H9 (cell line): ENCODE results near the gene BARX1. TPM values are rescaled to one million over a fixed set of nuclear protein-coding genes. Genes with fewer than 3 reads are reported as not detected.

Experiments used
- DNase-seq: peaks from one replicate; pipeline ENCODE4 v3.0.0-alpha.2; 2017
- H2AFZ ChIP-seq: one replicate; pipeline ENCODE4 v1.6.1; 2013; ENCODE audit warnings: mild to moderate bottlenecking, low read length, control low read depth, moderate library complexity
- H2AK5ac ChIP-seq: 2 replicates; pipeline ENCODE4 v1.6.1; 2013; ENCODE audit warnings: low read length, control low read depth, mixed read lengths; ENCODE audit not compliant: insufficient read length
- H2BK120ac ChIP-seq: one replicate; pipeline ENCODE4 v1.6.1; 2013; ENCODE audit warnings: low read depth, mild to moderate bottlenecking, low read length, control low read depth, inconsistent platforms; ENCODE audit not compliant: poor library complexity, severe bottlenecking
- H2BK12ac ChIP-seq: 2 replicates; pipeline ENCODE4 v1.6.1; 2013; ENCODE audit warnings: low read length, control low read depth, mixed read lengths, low read depth; ENCODE audit not compliant: insufficient read length
- H2BK15ac ChIP-seq: 2 replicates; pipeline ENCODE4 v1.6.1; 2013; ENCODE audit warnings: low read depth, low read length, control low read depth
- H2BK20ac ChIP-seq: one replicate; pipeline ENCODE4 v1.6.1; 2013; ENCODE audit warnings: low read depth, mild to moderate bottlenecking, low read length, control low read depth, inconsistent platforms; ENCODE audit not compliant: poor library complexity, severe bottlenecking
- H2BK5ac ChIP-seq: 2 replicates; pipeline ENCODE4 v1.6.1; 2013; ENCODE audit warnings: low read length, control low read depth, mixed read lengths; ENCODE audit not compliant: insufficient read length
- H3K14ac ChIP-seq: 2 replicates; pipeline ENCODE4 v1.6.1; 2013; ENCODE audit warnings: low read length, control low read depth; ENCODE audit not compliant: insufficient read depth
- H3K18ac ChIP-seq: 2 replicates; pipeline ENCODE4 v1.6.1; 2013; ENCODE audit warnings: low read depth, mild to moderate bottlenecking, mixed read lengths, low read length, control low read depth; ENCODE audit not compliant: insufficient read length
- H3K23ac ChIP-seq: 2 replicates; pipeline ENCODE4 v1.6.1; 2013; ENCODE audit warnings: low read length, control low read depth, mixed read lengths, low read depth; ENCODE audit not compliant: insufficient read length
- H3K23me2 ChIP-seq: 2 replicates; pipeline ENCODE4 v1.6.1; 2013; ENCODE audit warnings: low read depth, mild to moderate bottlenecking, mixed read lengths, low read length, control low read depth; ENCODE audit not compliant: insufficient read length, poor library complexity, severe bottlenecking
- H3K27ac ChIP-seq: 2 replicates; pipeline ENCODE4 v1.5.1; 2013; ENCODE audit warnings: low read length, control low read depth, mixed read lengths, low read depth; ENCODE audit not compliant: insufficient read length
- H3K27me3 ChIP-seq: 2 replicates; pipeline ENCODE4 v1.6.1; 2013; ENCODE audit warnings: low read length, control low read depth, inconsistent platforms; ENCODE audit not compliant: insufficient read depth
- H3K4ac ChIP-seq: 2 replicates; pipeline ENCODE4 v1.6.1; 2013; ENCODE audit warnings: low read depth, mild to moderate bottlenecking, control low read depth, inconsistent platforms, low read length, moderate library complexity
- H3K4me1 ChIP-seq: 2 replicates; pipeline ENCODE4 v1.6.1; 2013; ENCODE audit warnings: low read length, control low read depth, inconsistent platforms; ENCODE audit not compliant: insufficient read depth
- H3K4me2 ChIP-seq: 2 replicates; pipeline ENCODE4 v1.6.1; 2013; ENCODE audit warnings: low read length, control low read depth, mixed read lengths; ENCODE audit not compliant: insufficient read length, insufficient read depth
- H3K56ac ChIP-seq: 2 replicates; pipeline ENCODE4 v1.6.1; 2013; ENCODE audit warnings: low read depth, mild to moderate bottlenecking, mixed read lengths, low read length, control low read depth; ENCODE audit not compliant: insufficient read length
- H3K79me1 ChIP-seq: 2 replicates; pipeline ENCODE4 v1.6.1; 2013; ENCODE audit warnings: low read depth, mild to moderate bottlenecking, moderate library complexity, low read length, control low read depth, inconsistent platforms; ENCODE audit not compliant: insufficient read depth, poor library complexity, severe bottlenecking
- H3K79me2 ChIP-seq: 2 replicates; pipeline ENCODE4 v1.6.1; 2013; ENCODE audit warnings: low read length, control low read depth, inconsistent platforms; ENCODE audit not compliant: insufficient read depth
- H3K9ac ChIP-seq: 2 replicates; pipeline ENCODE4 v1.6.1; 2013; ENCODE audit warnings: low read length, control low read depth, mixed read lengths; ENCODE audit not compliant: insufficient read length; ENCODE audit errors: extremely low read depth
- H3K9me3 ChIP-seq: one replicate; pipeline ENCODE4 v1.6.1; 2013; ENCODE audit warnings: low read depth, low read length, inconsistent platforms; ENCODE audit not compliant: control insufficient read depth
- H3T11ph ChIP-seq: one replicate; pipeline ENCODE4 v1.6.1; 2013; ENCODE audit warnings: mild to moderate bottlenecking, low read length, control low read depth, inconsistent platforms
- H4K20me1 ChIP-seq: one replicate; pipeline ENCODE4 v1.6.1; 2013; ENCODE audit not compliant: control insufficient read depth, insufficient read length, insufficient read depth
- H4K5ac ChIP-seq: 2 replicates; pipeline ENCODE4 v1.6.1; 2013; ENCODE audit warnings: low read depth, mild to moderate bottlenecking, mixed read lengths, low read length, control low read depth; ENCODE audit not compliant: insufficient read length
- H4K8ac ChIP-seq: replicated peaks from 2 replicates; pipeline ENCODE4 v1.6.1; 2013; ENCODE audit warnings: low read length, control low read depth, mixed read lengths, low read depth; ENCODE audit not compliant: insufficient read length
- H4K91ac ChIP-seq: 2 replicates; pipeline ENCODE4 v1.6.1; 2013; ENCODE audit warnings: low read depth, mild to moderate bottlenecking, moderate library complexity, mixed read lengths, low read length, control low read depth; ENCODE audit not compliant: insufficient read length
- H3K27ac Mint-ChIP-seq, 3 experiments: 2 replicates in 2 of 3; 3 replicates in 1 of 3; pipeline ENCODE4 v1.8.0; 2020 to 2021; ENCODE audit warnings: mixed read lengths in 3 of 3, mild to moderate bottlenecking in 1 of 3, moderate library complexity in 1 of 3
- H3K27me3 Mint-ChIP-seq: 2 replicates; pipeline ENCODE4 v1.8.0; 2021; ENCODE audit warnings: low read depth, mild to moderate bottlenecking, moderate library complexity, mixed read lengths
- H3K36me3 Mint-ChIP-seq, 3 experiments: 2 replicates in 2 of 3; 3 replicates in 1 of 3; pipeline ENCODE4 v1.8.0; 2020 to 2021; ENCODE audit warnings: low read depth in 3 of 3, mixed read lengths in 3 of 3; ENCODE audit not compliant: insufficient read depth in 1 of 3
- H3K4me1 Mint-ChIP-seq, 2 experiments: 2 replicates each; pipeline ENCODE4 v1.8.0; 2020; ENCODE audit warnings: mixed read lengths in 2 of 2
- H3K4me3 Mint-ChIP-seq, 2 experiments: 2 replicates in 1 of 2; 3 replicates in 1 of 2; pipeline ENCODE4 v1.8.0; 2020 to 2021; ENCODE audit warnings: mild to moderate bottlenecking in 2 of 2, mixed read lengths in 2 of 2, moderate library complexity in 1 of 2
- H3K9me3 Mint-ChIP-seq, 2 experiments: 2 replicates in 1 of 2; 3 replicates in 1 of 2; pipeline ENCODE4 v1.8.0; 2020; ENCODE audit warnings: mild to moderate bottlenecking in 2 of 2, mixed read lengths in 2 of 2, moderate library complexity in 1 of 2
- WGBS: extraction: QIAGEN DNeasy Blood & Tissue Kit; methylation state at CpG from one replicate; pipeline ENCODE4 v1.1.7; 2013; ENCODE audit warnings: missing lambda C conversion rate, low lambda C conversion rate, mixed read lengths; ENCODE audit not compliant: insufficient read length; ENCODE audit errors: extremely low coverage; 5-methylcytosine and 5-hydroxymethylcytosine counted together
- total RNA-seq: library from RNA; stranded (reverse); gene quantifications from 2 replicates; pipeline ENCODE4 v1.2.1, GENCODE V29; 2021
- TF ChIP-seq, protein P1 (sequence below): fragments of 200-600 bp; sonication (generic); conservative IDR thresholded peaks from 3 replicates; pipeline ENCODE4 v1.8.0; 2021; ENCODE audit warnings: antibody characterized with exemption, mild to moderate bottlenecking

BARX1 gene
- total RNA-seq, 1 experiment from 2014 or later, result 1.2 TPM

DNA sequence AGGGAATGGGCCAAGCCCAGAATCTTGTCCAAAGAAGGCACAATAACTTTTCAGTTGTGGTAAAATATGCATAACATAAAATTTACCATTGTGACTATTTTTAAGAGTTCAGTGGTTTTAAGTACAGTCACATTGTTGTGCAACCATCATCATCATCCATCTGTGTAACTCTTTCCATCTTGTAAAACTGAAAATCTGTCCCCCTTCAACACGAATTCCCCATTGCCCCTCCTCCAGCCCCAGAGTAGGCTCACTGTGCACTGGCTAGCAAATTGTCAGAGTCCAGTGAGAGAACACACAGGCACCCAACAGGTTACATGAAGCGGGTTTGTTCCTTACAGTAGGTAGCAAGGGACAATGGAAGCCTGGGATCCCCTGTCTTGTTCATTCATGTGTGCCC, 13.7 kb downstream of the BARX1 start:
- no CpG with 5 or more reads among the region's 2 CpGs for WGBS
- H3K79me2 ChIP-seq, result no peaks in the 10 kb centered on the region
- no peak overlapping the region for H3K4me2 ChIP-seq
- no peak overlapping the region for H3T11ph ChIP-seq
- no peak overlapping the region for H2BK15ac ChIP-seq
- H2AFZ ChIP-seq, result no peak overlapping the region
- H3K14ac ChIP-seq, result no peak overlapping the region
- Mint-ChIP-seq H3K27ac (no peak overlapping the region), H3K36me3 (no peaks in the 10 kb centered on the region), H3K9me3 (peaks cover 2 to 4% of the 10 kb centered on the region in 2 experiments; a peak in 4 of 5 replicates), H3K27me3 (peaks cover 98% of the 10 kb centered on the region), H3K4me3 (no peak overlapping the region), H3K4me1 (peaks cover 24 to 29% of the 10 kb centered on the region in 2 experiments)
- no peak overlapping the region for H2BK120ac ChIP-seq
- H3K27ac ChIP-seq, result no peak overlapping the region
- no peaks in the 10 kb centered on the region; the same call in 1 of the 2 replicates for H3K4me1 ChIP-seq
- no peak overlapping the region for H4K5ac ChIP-seq
- no peak overlapping the region for H2BK5ac ChIP-seq
- no peak overlapping the region for H2BK12ac ChIP-seq
- H3K23me2 ChIP-seq, result peaks cover 8% of the 10 kb centered on the region
- peaks cover 2% of the 10 kb centered on the region for H4K20me1 ChIP-seq
- no peaks in the 10 kb centered on the region for H3K9me3 ChIP-seq
- H3K79me1 ChIP-seq, result no peaks in the 10 kb centered on the region
- peaks cover 40% of the 10 kb centered on the region for H3K27me3 ChIP-seq
- no peak overlapping the region for H3K18ac ChIP-seq
- H3K4ac ChIP-seq, result no peak overlapping the region
- no peak overlapping the region for H3K56ac ChIP-seq
- TF ChIP-seq, protein P1, sequence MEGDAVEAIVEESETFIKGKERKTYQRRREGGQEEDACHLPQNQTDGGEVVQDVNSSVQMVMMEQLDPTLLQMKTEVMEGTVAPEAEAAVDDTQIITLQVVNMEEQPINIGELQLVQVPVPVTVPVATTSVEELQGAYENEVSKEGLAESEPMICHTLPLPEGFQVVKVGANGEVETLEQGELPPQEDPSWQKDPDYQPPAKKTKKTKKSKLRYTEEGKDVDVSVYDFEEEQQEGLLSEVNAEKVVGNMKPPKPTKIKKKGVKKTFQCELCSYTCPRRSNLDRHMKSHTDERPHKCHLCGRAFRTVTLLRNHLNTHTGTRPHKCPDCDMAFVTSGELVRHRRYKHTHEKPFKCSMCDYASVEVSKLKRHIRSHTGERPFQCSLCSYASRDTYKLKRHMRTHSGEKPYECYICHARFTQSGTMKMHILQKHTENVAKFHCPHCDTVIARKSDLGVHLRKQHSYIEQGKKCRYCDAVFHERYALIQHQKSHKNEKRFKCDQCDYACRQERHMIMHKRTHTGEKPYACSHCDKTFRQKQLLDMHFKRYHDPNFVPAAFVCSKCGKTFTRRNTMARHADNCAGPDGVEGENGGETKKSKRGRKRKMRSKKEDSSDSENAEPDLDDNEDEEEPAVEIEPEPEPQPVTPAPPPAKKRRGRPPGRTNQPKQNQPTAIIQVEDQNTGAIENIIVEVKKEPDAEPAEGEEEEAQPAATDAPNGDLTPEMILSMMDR, result no peak
- H3K9ac ChIP-seq, result no peak overlapping the region
- DNase-seq, result no peak
- no peak overlapping the region for H2BK20ac ChIP-seq
- no peak overlapping the region for H2AK5ac ChIP-seq
- H3K23ac ChIP-seq, result no peak overlapping the region
- H4K91ac ChIP-seq, result no peak overlapping the region
- no peak overlapping the region for H4K8ac ChIP-seq
